ENCODE measurements around the gene BPIFB1. TPM values are rescaled to one million over a fixed set of nuclear protein-coding genes. Genes with fewer than 3 reads are reported as not detected.

Gene BPIFB1
- total and polyA plus RNA-seq, 2 of the 13 experiments (the other 11 are each of a cell fraction or from before 2014, with no cell fraction given), result 0.82 to 4.4 TPM

GRCh38 chr20:33318096-33318429 lies 35.0 kb downstream of the BPIFB1 start:
- DNase-seq (ENCODE audit: low spot score) (no peak), ATAC-seq (peak; percentile 60), FAIRE-seq (no peak)
- Histone ChIP-seq H2AFZ (ENCODE audit: low read length) (no peak overlapping the region), H3K79me2 (ENCODE audit: insufficient read depth, low read length) (no peaks in the 10 kb centered on the region), H3K27ac (ENCODE audit: extremely low read length, insufficient read depth, low read length) (no peak overlapping the region), H3K4me1 (ENCODE audit: insufficient read depth, low read length) (peaks cover 21% of the 10 kb centered on the region), H4K20me1 (ENCODE audit: insufficient read depth, low read length) (no peaks in the 10 kb centered on the region), H3K4me3 (replicated peaks in 1 of 3; ENCODE audit: insufficient read depth in 1 of 3, low read depth in 2 of 3, low read length in 3 of 3) (no peak overlapping the region), H3K9me3 (ENCODE audit: low read length) (no peaks in the 10 kb centered on the region), H3K36me3 (replicated peaks in 1 of 2; ENCODE audit: control insufficient read depth in 1 of 2, insufficient read depth in 2 of 2, low read length in 2 of 2) (no peaks in the 10 kb centered on the region), H3K4me2 (ENCODE audit: low read depth, low read length) (no peak overlapping the region), H3K9ac (ENCODE audit: insufficient read depth, low read depth, low read length) (no peak overlapping the region), H3K27me3 (ENCODE audit: control insufficient read depth in 1 of 2, insufficient read depth in 2 of 2, low read length in 2 of 2) (peaks cover 17 to 79% of the 10 kb centered on the region in 2 experiments)
- peak; percentile 8; the same call in 1 of the 2 replicates for TF ChIP-seq ZNF687 (CRISPR knock-in tag; IDR thresholded peaks at IDR 0.05)
- no peak for TF ChIP-seq ZNF570 (CRISPR knock-in tag; IDR thresholded peaks at IDR 0.05; ENCODE audit: borderline replicate concordance)
- TF ChIP-seq ZNF83 (CRISPR knock-in tag; IDR thresholded peaks at IDR 0.05; ENCODE audit: borderline replicate concordance), result no peak
- POLR2A ChIA-PET, result no interaction called here
- CTCF ChIA-PET (ENCODE audit: low intra/inter-chr PET ratio, low total read pairs), result no interaction called here
- 18% methylated on average over 5 of the region's 5 CpGs for WGBS (ENCODE audit: low lambda C conversion rate)
- intact Hi-C loops (cut with micrococcal nuclease; ENCODE audit: unreplicated experiment), result no loop called here
- no TSS peak for BruUV-seq (replicated peaks)
- in situ Hi-C loops (cut with HindIII; ENCODE audit: extremely low pct_ligation_motif_present, low pct_unique_long_range_greater_than_20kb), result no loop called here

GRCh38 chr20:33320006-33320405 lies 37.0 kb downstream of the BPIFB1 start:
- in situ Hi-C loops (cut with HindIII; ENCODE audit: extremely low pct_ligation_motif_present, low pct_unique_long_range_greater_than_20kb) (no loop called here), intact Hi-C loops (cut with micrococcal nuclease; ENCODE audit: unreplicated experiment) (no loop called here)
- Histone ChIP-seq H3K9ac (ENCODE audit: insufficient read depth, low read depth, low read length) (no peak overlapping the region), H3K9me3 (ENCODE audit: low read length) (no peaks in the 10 kb centered on the region), H3K4me3 (replicated peaks in 1 of 3; ENCODE audit: insufficient read depth in 1 of 3, low read depth in 2 of 3, low read length in 3 of 3) (no peak overlapping the region), H3K36me3 (replicated peaks in 1 of 2; ENCODE audit: control insufficient read depth in 1 of 2, insufficient read depth in 2 of 2, low read length in 2 of 2) (no peaks in the 10 kb centered on the region), H3K4me1 (ENCODE audit: insufficient read depth, low read length) (peaks cover 28% of the 10 kb centered on the region), H3K27ac (ENCODE audit: extremely low read length, insufficient read depth, low read length) (no peak overlapping the region), H3K4me2 (ENCODE audit: low read depth, low read length) (no peak overlapping the region), H3K79me2 (ENCODE audit: insufficient read depth, low read length) (no peaks in the 10 kb centered on the region), H2AFZ (ENCODE audit: low read length) (no peak overlapping the region), H3K27me3 (ENCODE audit: control insufficient read depth in 1 of 2, insufficient read depth in 2 of 2, low read length in 2 of 2) (peaks cover 19 to 85% of the 10 kb centered on the region in 2 experiments), H4K20me1 (ENCODE audit: insufficient read depth, low read length) (no peaks in the 10 kb centered on the region)
- BruUV-seq (replicated peaks), result no TSS peak
- FAIRE-seq (no peak), ATAC-seq (no peak), DNase-seq (ENCODE audit: low spot score) (no peak)
- POLR2A ChIA-PET, result no interaction called here
- WGBS (ENCODE audit: low lambda C conversion rate), result 49% methylated on average over 10 of the region's 10 CpGs
- CTCF ChIA-PET (ENCODE audit: low intra/inter-chr PET ratio, low total read pairs), result no interaction called here
- no peak for TF ChIP-seq KLF9 (CRISPR knock-in tag; IDR thresholded peaks at IDR 0.05; ENCODE audit: low read depth)
- 0 out of 2 replicates have a peak, but pooled peaks have one; percentile 18 for TF ChIP-seq MYC (CRISPR knock-in tag; IDR thresholded peaks at IDR 0.05; ENCODE audit: borderline replicate concordance)
- no peak for TF ChIP-seq KDM2A (CRISPR knock-in tag; IDR thresholded peaks at IDR 0.05; ENCODE audit: borderline replicate concordance, low read depth)
- no peak for TF ChIP-seq RNF219 (CRISPR knock-in tag; IDR thresholded peaks at IDR 0.05)

All from HepG2 (cell line).